NCI-H1694 treated with DMSO at 0.1 percent for 48 hours (cell line): ENCODE measurements around the gene ATP8B4.
"Not testable (repeated sequence)": the region's sequence is repeated elsewhere in the genome, so short reads cannot be mapped to it uniquely, and the experiment has no call there.

Experiments
- DNase-seq: peaks from one replicate; lab custom pipeline; 2025; lab: John Stamatoyannopoulos, UW

ATP8B4 gene

DNA sequence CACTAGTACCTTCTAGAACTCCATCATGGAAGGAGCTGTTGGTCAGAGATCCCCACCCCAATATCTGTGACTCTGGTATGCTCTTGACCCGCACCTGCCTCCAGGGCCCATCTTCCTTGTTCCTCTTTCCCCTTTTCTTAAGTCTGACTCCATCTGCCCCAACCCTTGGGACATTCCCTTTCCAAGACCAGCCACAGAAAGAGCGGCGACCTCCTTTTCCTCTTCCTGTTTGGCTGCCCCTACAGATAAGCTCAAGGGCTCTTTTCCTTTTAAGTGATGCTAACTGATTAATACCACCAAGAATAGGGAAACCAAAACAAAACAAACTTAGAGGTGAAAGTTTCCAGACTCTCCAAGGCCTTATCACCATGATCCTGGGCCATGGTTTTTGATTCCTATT, 21.9 kb upstream of the ATP8B4 start:
- no peak for DNase-seq

DNA sequence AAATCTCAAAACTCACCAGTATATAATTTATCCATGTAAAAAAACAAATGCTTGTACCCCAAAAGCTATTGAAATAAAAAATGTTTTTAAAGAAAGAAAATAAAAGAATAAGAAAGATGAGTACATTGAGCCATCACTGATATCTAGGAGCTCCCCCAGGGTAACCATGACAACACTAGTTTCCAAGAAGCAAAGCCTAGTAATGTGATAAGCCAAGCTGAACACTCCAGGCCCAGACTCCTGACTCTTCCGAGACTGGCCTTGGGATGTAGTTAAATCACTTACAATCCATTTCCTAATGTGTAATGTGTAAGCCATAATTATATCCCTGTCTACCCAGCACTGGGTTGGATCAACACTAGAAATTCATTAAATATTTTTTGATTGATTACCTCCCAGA, 21.1 kb upstream of the ATP8B4 start:
- no peak for DNase-seq

DNA sequence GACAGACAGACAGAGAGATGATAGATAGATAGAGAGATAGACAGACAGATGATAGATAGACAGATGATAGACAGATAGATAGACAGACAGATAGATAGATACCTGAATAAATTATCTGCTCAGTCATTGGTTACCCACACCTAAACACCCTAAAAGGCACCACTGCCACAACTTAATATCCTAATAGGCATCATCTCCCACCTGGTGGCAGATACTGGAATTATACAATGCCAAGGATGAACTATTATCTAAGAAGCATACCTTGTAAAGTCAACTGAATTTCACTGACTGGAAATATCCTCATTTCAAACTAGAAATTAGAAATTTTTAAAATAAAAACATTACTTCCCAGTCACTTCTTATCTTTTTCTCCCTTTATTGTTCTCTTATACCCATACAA, 19.4 kb upstream of the ATP8B4 start:
- DNase-seq = no peak

DNA sequence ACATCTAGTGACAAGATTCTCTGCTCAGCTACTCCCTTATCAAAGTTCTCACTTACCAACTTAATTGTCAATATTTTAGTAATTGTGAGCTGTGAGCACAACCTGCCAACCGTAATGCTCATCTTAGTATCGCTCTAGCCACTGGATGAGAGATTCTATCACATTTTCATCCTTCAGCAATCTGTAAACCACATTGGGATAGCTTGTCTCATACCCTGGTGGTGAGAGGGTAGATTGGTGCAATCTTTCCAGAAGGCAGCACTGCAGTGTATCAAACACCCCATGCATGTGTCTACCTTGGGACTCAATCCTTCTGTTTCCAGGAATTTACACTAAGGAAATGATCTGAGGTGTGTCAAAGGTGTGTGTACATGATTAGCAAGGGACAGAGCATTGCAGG, 18.9 kb upstream of the ATP8B4 start:
- no peak for DNase-seq

DNA sequence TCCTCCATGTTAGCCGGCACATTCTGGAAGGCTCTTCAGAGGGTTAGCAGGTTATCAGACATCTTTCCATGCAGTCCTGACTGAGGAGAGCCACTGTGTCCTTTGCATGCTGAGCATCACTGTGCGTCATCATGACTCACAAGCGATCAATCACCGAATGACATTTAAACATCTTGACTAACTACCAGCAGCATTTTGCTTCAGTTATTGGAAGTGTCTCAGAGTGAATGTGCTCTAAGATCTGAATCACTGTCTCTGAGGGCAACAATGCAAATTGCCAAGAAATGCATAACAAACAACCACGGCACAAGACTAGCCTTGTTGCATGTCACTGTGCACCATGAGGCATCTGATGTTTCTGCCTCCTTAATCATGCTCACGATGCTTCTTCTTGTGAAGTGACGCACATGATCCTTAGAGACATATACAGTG, 18.3 kb upstream of the ATP8B4 start:
- no peak for DNase-seq

DNA sequence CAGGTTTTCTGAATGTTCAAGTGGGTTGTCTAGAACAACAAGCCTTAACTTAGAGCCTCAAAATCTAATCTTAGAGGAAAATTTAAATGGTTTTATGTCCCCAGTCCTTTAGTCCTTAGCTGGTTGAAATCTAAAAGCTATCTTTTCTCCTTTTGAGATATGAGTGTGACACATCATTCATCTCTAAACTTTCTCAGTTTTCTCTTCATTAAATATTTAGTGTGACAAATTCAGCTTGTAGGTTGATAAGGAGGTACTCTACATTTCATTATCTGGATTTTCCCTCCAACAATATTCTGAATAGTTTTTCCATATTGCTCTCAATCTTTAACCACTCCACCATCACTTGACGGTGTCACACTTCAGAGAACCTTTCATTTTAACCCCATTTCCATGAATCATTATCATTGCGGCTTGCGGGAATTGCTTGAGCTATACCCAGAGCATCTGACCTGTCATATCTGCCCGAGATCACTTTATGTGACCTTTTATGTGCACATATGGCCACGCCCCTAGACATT, 16.1 kb upstream of the ATP8B4 start:
- DNase-seq = no peak

DNA sequence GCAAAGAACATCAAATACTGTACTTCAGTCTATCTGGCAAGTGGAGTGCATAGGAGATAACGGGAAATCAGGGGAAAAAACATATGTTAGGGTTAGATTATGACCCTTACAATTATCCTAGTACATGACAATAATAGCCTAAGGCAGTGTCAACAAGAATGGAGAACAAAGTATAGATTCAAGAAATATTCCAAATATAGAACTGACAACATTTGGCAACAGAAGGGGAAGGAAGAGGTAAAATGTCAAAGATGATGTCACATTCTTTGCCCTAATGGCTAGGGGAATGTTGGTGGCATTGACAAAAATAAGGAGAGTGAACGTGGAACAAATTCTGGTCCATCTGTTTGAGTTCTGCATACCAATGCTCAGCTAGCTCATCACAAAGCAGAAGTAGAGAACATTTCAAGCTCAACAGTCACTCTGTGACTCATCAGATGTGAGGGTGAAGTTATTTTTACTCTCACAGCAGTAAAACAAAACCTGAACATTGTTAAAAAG, 15.5 kb upstream of the ATP8B4 start:
- DNase-seq = no peak

DNA sequence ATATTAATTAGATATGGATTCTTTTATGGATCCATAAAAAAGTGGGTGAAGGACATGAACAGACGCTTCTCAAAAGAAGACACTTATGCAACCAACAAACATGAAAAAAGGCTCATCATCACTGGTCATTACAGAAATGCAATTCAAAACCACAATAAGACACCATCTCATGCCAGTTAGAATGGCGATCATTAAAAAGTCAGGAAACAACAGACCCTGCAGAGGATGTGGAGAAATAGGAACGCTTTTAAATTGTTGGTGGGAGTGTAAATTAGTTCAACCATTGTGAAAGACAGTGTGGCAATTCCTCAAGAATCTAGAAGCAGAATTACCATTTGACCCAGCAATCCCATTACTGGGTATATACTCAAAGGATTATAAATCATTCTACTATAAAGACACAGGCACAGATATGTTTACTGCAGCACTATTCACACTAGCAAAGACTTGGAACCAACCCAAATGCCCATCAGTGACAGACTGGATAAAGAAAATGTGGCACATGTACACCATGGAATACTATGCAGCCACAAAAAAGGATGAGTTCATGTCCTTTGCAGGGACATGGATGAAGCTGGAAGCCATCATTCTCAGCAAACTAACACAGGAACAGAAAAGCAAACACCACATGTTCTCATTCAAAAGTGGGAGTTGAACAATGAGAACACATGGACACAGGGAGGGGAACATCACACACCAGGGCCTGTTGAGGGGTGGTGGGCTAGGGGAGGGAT, 13.4 kb upstream of the ATP8B4 start:
- DNase-seq = not testable (repeated sequence)

DNA sequence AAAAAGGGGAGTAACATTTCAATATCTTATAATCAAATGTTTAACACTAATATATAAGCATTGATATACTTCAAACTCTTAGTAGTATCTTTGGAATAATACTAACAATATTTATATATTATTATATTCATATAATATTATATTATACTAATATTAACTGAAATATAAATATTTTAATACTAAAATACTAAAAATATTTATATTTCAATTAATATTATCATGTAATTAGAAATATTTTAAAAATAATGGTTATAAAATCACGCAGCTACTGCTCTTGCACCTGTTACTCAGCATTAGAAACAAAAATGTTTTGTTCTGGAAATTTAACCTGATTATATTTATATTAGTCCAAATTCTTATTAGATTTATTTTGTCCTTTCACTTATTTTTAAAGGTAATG, 12.6 kb upstream of the ATP8B4 start:
- no peak for DNase-seq

DNA sequence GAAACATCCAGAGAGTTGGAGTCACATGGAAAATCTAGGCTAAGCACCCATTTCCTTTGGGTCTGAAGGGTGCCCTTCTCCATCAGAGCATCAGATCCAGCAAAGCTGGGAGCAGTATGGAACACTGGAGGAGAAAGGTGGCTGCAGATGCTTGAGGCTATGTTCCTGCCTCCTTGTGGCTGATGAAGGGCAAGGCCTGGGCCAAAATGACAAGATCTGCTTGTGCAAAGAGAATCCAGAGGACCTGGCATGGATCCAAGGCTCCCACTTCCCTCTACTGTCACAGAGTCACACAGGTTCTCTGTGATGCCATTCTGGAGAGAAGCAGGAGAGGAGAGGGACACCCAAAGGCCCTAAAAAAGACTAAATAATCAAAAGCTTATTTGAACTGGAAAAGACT, 9.2 kb upstream of the ATP8B4 start:
- DNase-seq = no peak

DNA sequence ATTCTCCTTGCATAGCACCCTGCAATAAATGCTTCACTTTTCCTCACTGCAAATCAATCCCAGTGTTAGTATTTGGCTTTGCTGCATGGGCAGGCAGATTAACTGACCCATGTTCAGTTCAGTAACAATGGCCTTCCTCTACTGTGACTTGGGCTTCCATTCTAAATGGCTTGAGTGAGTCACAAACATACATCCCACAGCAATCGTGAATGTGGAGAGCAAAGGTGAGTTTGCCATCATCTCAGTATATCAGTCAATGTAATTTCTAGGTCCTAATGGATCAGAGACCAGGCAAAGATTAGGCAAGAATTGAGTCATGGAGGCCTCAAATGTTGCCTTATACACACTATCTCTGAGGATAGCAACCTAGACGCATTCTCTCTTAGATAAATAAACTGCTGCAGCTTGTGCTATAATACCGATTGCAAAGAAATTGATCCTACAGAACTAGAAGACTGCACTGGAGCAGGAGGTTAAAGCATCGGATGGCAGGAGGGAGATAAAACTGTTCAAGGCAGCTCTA, 8.3 kb upstream of the ATP8B4 start:
- no peak for DNase-seq

DNA sequence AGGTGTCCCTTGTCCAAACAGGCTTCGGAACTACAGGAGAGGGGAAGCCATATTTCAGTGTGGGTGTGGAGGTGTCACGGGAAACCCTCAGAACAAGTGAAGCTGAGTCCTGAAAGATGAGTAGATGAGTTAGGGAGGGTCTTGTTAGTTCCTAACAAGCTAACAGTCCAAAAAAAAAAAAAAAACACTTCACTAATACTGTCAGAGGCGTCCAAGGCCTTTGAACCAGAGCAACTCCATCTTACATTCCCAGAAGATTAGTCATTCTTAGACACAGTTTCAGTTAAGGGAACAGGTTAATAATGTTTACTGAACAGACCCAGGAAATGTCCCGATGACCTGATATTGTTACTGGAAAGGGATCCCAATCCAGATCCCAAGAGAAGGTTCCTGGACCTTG, 7.0 kb upstream of the ATP8B4 start:
- DNase-seq = no peak

DNA sequence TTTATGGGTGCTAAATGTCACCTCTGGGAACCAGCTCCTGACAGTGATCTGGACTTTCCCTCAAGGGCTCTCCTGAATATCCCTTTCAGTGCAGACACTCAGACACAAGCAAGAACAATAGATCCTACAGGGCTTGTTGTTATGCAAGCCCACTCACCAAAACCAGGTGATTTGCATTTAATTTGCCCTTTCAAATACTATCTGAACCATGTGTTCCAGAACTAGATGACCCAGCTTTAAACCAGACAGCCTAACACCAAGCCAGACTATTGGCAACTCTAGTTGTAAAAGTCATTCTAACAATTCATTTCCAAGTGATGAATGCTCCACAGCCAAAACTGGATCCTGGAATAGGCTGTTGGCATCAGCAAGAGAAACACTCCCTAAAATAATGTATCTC, 5.6 kb upstream of the ATP8B4 start:
- no peak for DNase-seq

DNA sequence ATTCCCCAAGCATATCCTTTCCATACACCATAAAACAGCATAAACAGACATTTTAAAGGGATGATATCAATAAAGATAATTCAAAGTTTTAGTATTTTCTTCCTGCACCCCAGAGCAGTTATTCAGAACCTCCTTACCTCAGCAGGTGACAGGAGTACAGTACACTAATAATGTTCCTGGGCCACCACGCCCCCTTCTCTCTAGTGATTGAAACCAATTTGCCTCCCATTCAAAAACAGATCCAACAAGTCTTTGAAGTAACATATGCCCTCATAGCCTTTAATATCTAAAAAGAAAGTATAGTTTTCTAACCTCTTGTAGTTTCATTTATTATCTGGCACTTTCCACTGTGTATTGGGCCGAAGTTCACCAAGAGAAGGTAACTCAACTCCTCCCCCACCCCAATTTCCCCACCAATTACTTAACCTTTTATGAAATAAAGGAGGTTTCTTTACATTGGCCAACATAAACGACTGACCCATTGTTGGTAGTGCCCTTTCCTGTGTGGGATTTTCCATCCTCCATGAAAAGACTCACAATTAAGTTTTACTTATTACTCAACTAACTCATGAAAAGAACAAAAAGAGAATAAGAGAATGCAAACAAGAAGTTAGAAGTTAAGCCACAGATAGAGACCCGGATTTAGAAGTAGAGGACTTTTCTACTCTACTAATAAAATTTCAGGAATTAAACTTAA, 5.0 kb upstream of the ATP8B4 start:
- no peak for DNase-seq

DNA sequence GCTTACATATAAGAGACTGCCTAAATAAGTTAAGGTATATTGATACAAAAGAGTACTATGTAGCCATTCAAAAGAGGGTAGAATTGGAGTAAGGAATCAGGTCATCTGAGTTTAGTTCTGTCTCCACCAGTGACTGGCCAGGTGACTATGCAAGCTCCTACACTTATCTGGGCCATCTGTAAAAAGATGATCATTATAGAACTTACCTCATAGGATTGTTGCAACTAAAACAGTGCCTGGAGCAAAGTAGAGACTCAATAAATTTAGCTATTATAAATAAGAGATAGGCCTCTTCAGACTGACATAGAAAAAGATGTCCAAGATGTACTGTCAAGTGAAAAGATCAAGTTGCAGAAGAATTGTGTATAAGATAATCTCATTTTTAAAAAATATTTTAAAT, 1.7 kb upstream of the ATP8B4 start:
- no peak for DNase-seq

DNA sequence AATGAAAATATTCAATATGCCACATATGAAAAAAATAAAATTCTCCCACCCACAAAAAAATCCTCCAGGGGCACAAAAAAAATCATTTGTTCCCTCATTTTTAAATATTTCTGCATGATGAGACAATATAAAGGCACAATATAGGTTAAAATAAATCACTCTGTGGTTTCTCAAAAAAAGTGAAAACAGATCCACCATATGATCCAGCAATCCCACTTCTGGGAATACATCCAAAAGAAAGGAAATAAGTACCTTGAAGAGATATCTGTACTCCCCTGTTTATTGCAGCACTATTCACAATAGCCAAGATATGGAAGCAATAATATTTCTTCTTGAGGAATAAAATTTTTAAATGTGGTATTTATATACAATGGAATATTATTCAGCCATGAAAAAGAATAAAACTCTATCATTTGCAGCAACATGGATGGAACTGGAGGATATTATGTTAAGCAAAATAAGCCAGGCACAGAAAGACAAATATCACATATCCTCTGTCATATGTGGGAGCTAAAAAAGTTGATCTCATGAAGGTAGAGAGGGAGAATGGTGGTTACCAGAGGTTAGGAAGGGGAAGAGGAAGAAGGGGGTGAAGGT, 1.5 kb downstream of the ATP8B4 start:
- DNase-seq = no peak

DNA sequence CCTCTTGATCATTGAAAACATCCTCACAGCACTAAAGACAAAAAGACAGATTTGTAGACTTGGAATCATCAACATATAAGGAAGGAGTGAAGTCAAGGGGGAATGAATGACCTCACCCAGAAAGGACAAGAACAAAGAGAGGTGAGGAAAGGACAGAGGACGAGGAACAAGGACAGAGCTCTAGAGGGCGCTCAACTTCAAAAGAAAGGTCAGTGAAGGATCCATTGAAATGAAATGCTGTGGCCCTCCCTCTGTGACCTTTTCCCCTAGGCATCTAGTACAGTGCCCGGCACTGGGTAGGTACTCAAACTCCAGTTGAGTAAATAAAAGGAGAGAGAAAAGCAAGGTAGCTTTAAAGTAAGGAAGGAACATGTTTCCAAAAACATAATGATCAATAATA, 2.6 kb downstream of the ATP8B4 start:
- DNase-seq = no peak

DNA sequence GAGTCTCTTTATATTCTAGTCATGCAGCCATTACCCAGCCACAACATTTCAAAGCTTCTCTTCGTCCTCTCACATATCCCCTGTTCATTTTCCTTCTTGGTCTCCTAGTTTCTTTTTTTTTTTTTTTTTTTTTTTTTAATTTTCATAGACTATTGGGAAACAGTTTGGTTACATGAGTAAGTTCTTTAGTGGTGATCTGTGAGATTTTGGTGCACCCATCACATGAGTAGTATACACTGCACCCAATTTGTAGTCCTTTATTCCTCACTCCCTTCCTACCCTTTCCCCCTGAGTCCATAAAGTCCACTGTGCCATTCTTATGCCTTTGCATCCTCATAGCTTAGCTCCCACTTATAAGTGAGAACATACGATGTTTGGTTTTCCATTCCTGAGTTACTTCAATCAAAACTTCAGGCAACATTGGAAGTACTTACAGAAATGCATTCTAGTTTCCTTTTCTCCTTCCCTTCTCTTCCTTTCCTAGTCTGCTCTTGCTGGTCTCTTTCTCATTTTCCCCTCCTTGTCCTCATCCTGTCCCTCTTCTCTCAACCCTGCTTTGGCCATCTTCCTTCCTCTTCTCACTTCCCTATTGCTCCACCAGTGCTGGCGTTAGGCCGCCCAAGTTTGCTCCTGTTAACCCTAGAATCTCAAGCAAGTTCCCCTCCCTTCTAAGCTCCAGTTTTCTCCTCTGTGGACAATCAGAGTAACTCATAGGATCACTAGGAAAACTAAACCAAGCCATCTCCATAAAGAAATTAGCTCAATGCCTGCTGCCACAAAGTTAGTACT, 4.8 kb downstream of the ATP8B4 start:
- no peak for DNase-seq

DNA sequence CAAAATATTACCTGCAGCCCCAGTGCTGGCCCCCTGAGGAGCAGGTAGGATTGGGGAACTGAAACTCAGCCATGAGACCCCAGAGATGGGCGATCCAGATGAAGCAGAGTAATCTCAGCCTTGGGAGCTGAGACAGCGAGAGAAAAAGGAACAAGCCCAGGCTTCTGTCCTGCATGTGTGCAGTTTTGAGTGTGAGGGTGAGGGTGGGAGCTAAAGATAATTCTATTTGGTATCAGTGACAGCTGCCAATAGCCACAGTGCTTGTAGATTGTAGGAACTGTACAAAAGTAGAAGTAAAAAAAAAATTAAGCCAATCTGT, 5.9 kb downstream of the ATP8B4 start:
- DNase-seq = no peak

DNA sequence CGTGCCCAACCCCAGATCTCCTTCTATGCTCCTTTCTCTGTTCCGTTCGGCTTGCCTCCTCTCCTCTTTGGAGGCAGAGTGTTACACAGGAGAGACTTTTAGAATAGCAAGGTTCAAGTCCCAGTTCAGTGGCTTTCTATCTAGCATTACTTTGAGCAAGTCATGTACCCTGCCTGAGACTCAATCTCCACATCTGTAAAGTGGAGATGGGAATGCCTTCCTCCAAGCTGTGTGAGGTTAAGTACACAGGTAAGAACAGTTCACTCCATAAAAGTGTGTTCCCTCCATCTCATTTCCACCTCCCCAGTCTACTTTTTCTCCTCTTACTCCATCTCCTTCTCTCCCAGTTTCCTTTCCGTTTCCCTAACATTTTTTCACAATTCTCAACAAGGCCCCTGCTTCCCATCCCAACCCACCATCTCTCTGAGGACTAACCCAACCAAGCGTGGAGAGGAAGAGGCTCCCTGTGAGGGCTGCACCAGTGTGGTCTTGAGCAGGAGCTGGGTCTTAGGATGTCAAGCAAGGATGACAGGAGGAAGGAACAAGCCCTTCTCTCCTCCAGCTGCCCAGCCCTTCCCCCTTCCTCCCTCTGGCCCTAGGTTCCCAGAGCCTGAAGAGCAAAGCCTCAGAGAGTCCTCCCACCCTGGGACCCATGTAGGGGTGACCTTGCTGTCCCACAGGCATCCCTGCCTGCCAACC, 6.4 kb downstream of the ATP8B4 start:
- DNase-seq = no peak

DNA sequence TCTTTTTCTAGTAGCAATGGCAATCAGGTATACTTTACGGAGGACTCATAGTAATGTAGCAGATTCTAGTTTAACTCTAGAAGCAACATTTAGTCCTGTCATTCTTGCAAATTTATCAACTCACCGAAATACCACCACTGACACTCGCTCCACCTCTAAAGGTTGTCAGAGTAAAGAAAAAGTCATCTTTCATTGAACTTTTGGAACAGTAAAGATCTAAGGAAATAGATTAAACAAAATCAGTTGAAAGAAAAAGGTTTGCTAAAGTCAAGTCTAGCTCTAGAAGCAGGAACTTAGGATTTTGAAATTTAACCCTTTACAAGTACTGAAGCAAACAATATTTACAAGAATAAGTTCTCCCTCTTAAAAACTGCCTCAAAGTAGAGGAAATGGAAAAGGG, 8.7 kb downstream of the ATP8B4 start:
- no peak for DNase-seq
